ENCODE data around the gene KCNMA1. TPM values are rescaled to one million over a fixed set of nuclear protein-coding genes. Genes with fewer than 3 reads are reported as not detected.

Gene KCNMA1
- polyA plus RNA-seq, 1 of the 3 experiments (the other 2 are of a cell fraction) = 107 TPM

GRCh38 chr10:77392851-77393250 is 244.8 kb downstream of the KCNMA1 start:
- Histone ChIP-seq H4K20me1 (ENCODE audit: insufficient read depth) (peaks cover 3% of the 10 kb centered on the region; the same call in 1 of the 2 replicates), H3K9me2 (no peaks in the 10 kb centered on the region), H3K27ac (ENCODE audit: low read depth in 2 of 2, low read length in 1 of 2) (peak overlapping the region; percentile 78 to 95), H2AFZ (ENCODE audit: low read depth) (no peak overlapping the region), H3K9me3 (no peaks in the 10 kb centered on the region), H3K36me3 (replicated peaks in 1 of 2; ENCODE audit: control insufficient read depth in 1 of 2, insufficient read depth in 2 of 2, low read length in 1 of 2) (no peaks in the 10 kb centered on the region), H3K4me1 (ENCODE audit: control insufficient read depth in 1 of 2, insufficient read depth in 2 of 2, low read depth in 1 of 2, low read length in 1 of 2) (peaks cover 41 to 57% of the 10 kb centered on the region in 2 experiments), H3K4me2 (peak overlapping the region; percentile 73), H3K79me2 (ENCODE audit: insufficient read depth) (peaks cover 7% of the 10 kb centered on the region; the same call in 1 of the 2 replicates), H3K9ac (peak overlapping the region; percentile 61; the same call in 1 of the 2 replicates), H3K4me3 (ENCODE audit: low read depth in 2 of 2, low read length in 1 of 2) (no peak overlapping the region), H3K27me3 (ENCODE audit: insufficient read depth) (no peaks in the 10 kb centered on the region), H3F3A (replicated peaks; ENCODE audit: insufficient read depth) (peaks cover 30% of the 10 kb centered on the region)
- CTCF ChIA-PET = interaction anchor here (0.6 to 10.8 kb wide), 37 partner anchors 8 to 327 kb away, joined by 3 to 96 read pairs (median 4); no protein-coding TSS in a partner anchor
- DNase-seq = no peak
- 5% methylated on average over 5 of the region's 6 CpGs for WGBS (ENCODE audit: low lambda C conversion rate)
- POLR2A ChIA-PET = no interaction called here
- TF ChIP-seq EP300 (IDR thresholded peaks at IDR 0.05; ENCODE audit: borderline replicate concordance in 1 of 2, low read depth in 1 of 2, low read length in 1 of 2) (peak; percentile 29 to 97; a peak in 3 of 4 replicates), FOXJ3 (CRISPR knock-in tag; IDR thresholded peaks at IDR 0.05) (no peak), POLR2AphosphoS5 (IDR thresholded peaks at IDR 0.05; ENCODE audit: low read depth, low read length) (peak; percentile 62; the same call in 1 of the 2 replicates), USF1 (IDR thresholded peaks at IDR 0.05; ENCODE audit: borderline replicate concordance, low read depth) (no peak), NFIC (IDR thresholded peaks at IDR 0.05; ENCODE audit: borderline replicate concordance) (peak; percentile 97), ELF1 (IDR thresholded peaks at IDR 0.05) (no peak; the same call in 1 of the 2 replicates), REST (IDR thresholded peaks at IDR 0.05; ENCODE audit: low read depth, low read length) (peak; percentile 76; the same call in 1 of the 2 replicates), EZH2phosphoT487 (IDR thresholded peaks at IDR 0.05; ENCODE audit: borderline replicate concordance, low read depth) (no peak), MAX (IDR thresholded peaks at IDR 0.05; ENCODE audit: low read depth) (peak; percentile 76), FOXM1 (IDR thresholded peaks at IDR 0.05; ENCODE audit: low read depth) (peak; percentile 73; the same call in 1 of the 2 replicates), ZBTB33 (IDR thresholded peaks at IDR 0.05; ENCODE audit: borderline replicate concordance, low read depth) (peak; percentile 74; the same call in 1 of the 2 replicates), MXI1 (IDR thresholded peaks at IDR 0.05; ENCODE audit: low read depth, low read length) (no peak), TCF12 (IDR thresholded peaks at IDR 0.05) (peak; percentile 96), FOSL2 (IDR thresholded peaks at IDR 0.05; ENCODE audit: borderline replicate concordance, low read depth) (peak; percentile 98), SIN3A (IDR thresholded peaks at IDR 0.05; ENCODE audit: borderline replicate concordance, low read depth, low read length) (peak; percentile 77; the same call in 1 of the 2 replicates), GABPA (IDR thresholded peaks at IDR 0.05; ENCODE audit: low read depth) (no peak), YY1 (IDR thresholded peaks at IDR 0.05; ENCODE audit: low read depth) (no peak), SMC3 (IDR thresholded peaks at IDR 0.05; ENCODE audit: low read depth, low read length) (peak; percentile 1; the same call in 1 of the 2 replicates), IRF3 (IDR thresholded peaks at IDR 0.05; ENCODE audit: low read depth, low read length) (no peak), RAD21 (IDR thresholded peaks at IDR 0.05; ENCODE audit: low read length) (no peak), CTCF (IDR thresholded peaks at IDR 0.05) (no peak), TAF1 (IDR thresholded peaks at IDR 0.05; ENCODE audit: borderline replicate concordance, low read depth, low read length) (peak; percentile 28; the same call in 1 of the 2 replicates)

Data from SK-N-SH (cell line).